ENCODE measurements around the gene IGLON5.

Gene IGLON5

GRCh38 chr19:51366389-51367254, 55.2 kb downstream of the IGLON5 start:
- Histone ChIP-seq H3K9ac (ENCODE audit: low read depth, low read length) (peak overlapping the region; percentile 40; the same call in 1 of the 2 replicates), H3K27me3 (ENCODE audit: control insufficient read depth, insufficient read depth, low read length) (no peaks in the 10 kb centered on the region), H3K9me3 (ENCODE audit: control insufficient read depth, insufficient read depth, low read length) (no peaks in the 10 kb centered on the region), H3K4me1 (ENCODE audit: control insufficient read depth, insufficient read depth, low read length) (peaks cover 21% of the 10 kb centered on the region), H3K27ac (ENCODE audit: low read depth, low read length) (peak overlapping the region; percentile 89), H3K36me3 (ENCODE audit: control insufficient read depth, insufficient read depth, low read length) (no peaks in the 10 kb centered on the region), H3K4me3 (ENCODE audit: low read depth, low read length) (peak overlapping the region; percentile 98)

GRCh38 chr19:51367255-51367564, 55.8 kb downstream of the IGLON5 start:
- peak overlapping the region; percentile 98 for H3K4me3 ChIP-seq (ENCODE audit: low read depth, low read length)
- peaks cover 21% of the 10 kb centered on the region for H3K4me1 ChIP-seq (ENCODE audit: control insufficient read depth, insufficient read depth, low read length)
- no peaks in the 10 kb centered on the region for H3K9me3 ChIP-seq (ENCODE audit: control insufficient read depth, insufficient read depth, low read length)
- H3K36me3 ChIP-seq (ENCODE audit: control insufficient read depth, insufficient read depth, low read length) = no peaks in the 10 kb centered on the region
- H3K27me3 ChIP-seq (ENCODE audit: control insufficient read depth, insufficient read depth, low read length) = no peaks in the 10 kb centered on the region
- H3K9ac ChIP-seq (ENCODE audit: low read depth, low read length) = 0 out of 2 replicates have a peak overlapping the region, but pooled peaks have one; percentile 40
- H3K27ac ChIP-seq (ENCODE audit: low read depth, low read length) = peak overlapping the region; percentile 89

GRCh38 chr19:51367565-51368365, 56.3 kb downstream of the IGLON5 start:
- no peaks in the 10 kb centered on the region for H3K27me3 ChIP-seq (ENCODE audit: control insufficient read depth, insufficient read depth, low read length)
- no peaks in the 10 kb centered on the region for H3K36me3 ChIP-seq (ENCODE audit: control insufficient read depth, insufficient read depth, low read length)
- no peaks in the 10 kb centered on the region for H3K9me3 ChIP-seq (ENCODE audit: control insufficient read depth, insufficient read depth, low read length)
- H3K9ac ChIP-seq (ENCODE audit: low read depth, low read length) = peak overlapping the region; percentile 61
- peak overlapping the region; percentile 98 for H3K4me3 ChIP-seq (ENCODE audit: low read depth, low read length)
- H3K4me1 ChIP-seq (ENCODE audit: control insufficient read depth, insufficient read depth, low read length) = peaks cover 17% of the 10 kb centered on the region
- H3K27ac ChIP-seq (ENCODE audit: low read depth, low read length) = peak overlapping the region; percentile 89

- H3K9ac ChIP-seq (ENCODE audit: low read depth, low read length) = peak within 1 kb of the TSS; percentile 61
- no peaks in the 10 kb centered on the region for H3K9me3 ChIP-seq (ENCODE audit: control insufficient read depth, insufficient read depth, low read length)
- H3K4me1 ChIP-seq (ENCODE audit: control insufficient read depth, insufficient read depth, low read length) = peaks cover 16% of the 10 kb centered on the region
- no peaks in the 10 kb centered on the region for H3K27me3 ChIP-seq (ENCODE audit: control insufficient read depth, insufficient read depth, low read length)
- no peaks in the 10 kb centered on the region for H3K36me3 ChIP-seq (ENCODE audit: control insufficient read depth, insufficient read depth, low read length)
- peak within 1 kb of the TSS; percentile 87 for H3K27ac ChIP-seq (ENCODE audit: low read depth, low read length)
- H3K4me3 ChIP-seq (ENCODE audit: low read depth, low read length) = peak within 1 kb of the TSS; percentile 98
Observed at GRCh38 chr19:51368366-51369282, 57.2 kb downstream of the IGLON5 start, which contains the start of gene CLDND2. Gene CLDND2, minus strand, starts transcription at chr19:51369003. Its CDS starts 426 bp downstream, at chr19:51368577.

GRCh38 chr19:51370230-51370629, 58.8 kb downstream of the IGLON5 start:
- no peak overlapping the region for H3K9ac ChIP-seq (ENCODE audit: low read depth, low read length)
- H3K4me1 ChIP-seq (ENCODE audit: control insufficient read depth, insufficient read depth, low read length) = peaks cover 15% of the 10 kb centered on the region
- H3K4me3 ChIP-seq (ENCODE audit: low read depth, low read length) = no peak overlapping the region
- H3K36me3 ChIP-seq (ENCODE audit: control insufficient read depth, insufficient read depth, low read length) = no peaks in the 10 kb centered on the region
- no peaks in the 10 kb centered on the region for H3K27me3 ChIP-seq (ENCODE audit: control insufficient read depth, insufficient read depth, low read length)
- no peaks in the 10 kb centered on the region for H3K9me3 ChIP-seq (ENCODE audit: control insufficient read depth, insufficient read depth, low read length)
- H3K27ac ChIP-seq (ENCODE audit: low read depth, low read length) = no peak overlapping the region

GRCh38 chr19:51371186-51371690, 59.8 kb downstream of the IGLON5 start:
- Histone ChIP-seq H3K9ac (ENCODE audit: low read depth, low read length) (no peak overlapping the region), H3K27ac (ENCODE audit: low read depth, low read length) (no peak overlapping the region), H3K4me1 (ENCODE audit: control insufficient read depth, insufficient read depth, low read length) (peaks cover 7% of the 10 kb centered on the region; the same call in 1 of the 2 replicates), H3K36me3 (ENCODE audit: control insufficient read depth, insufficient read depth, low read length) (no peaks in the 10 kb centered on the region), H3K4me3 (ENCODE audit: low read depth, low read length) (no peak overlapping the region), H3K9me3 (ENCODE audit: control insufficient read depth, insufficient read depth, low read length) (no peaks in the 10 kb centered on the region), H3K27me3 (ENCODE audit: control insufficient read depth, insufficient read depth, low read length) (no peaks in the 10 kb centered on the region)

GRCh38 chr19:51372021-51372648, 60.7 kb downstream of the IGLON5 start:
- Histone ChIP-seq H3K27ac (ENCODE audit: low read depth, low read length) (no peak overlapping the region), H3K4me3 (ENCODE audit: low read depth, low read length) (no peak overlapping the region), H3K9ac (ENCODE audit: low read depth, low read length) (no peak overlapping the region), H3K9me3 (ENCODE audit: control insufficient read depth, insufficient read depth, low read length) (no peaks in the 10 kb centered on the region), H3K36me3 (ENCODE audit: control insufficient read depth, insufficient read depth, low read length) (no peaks in the 10 kb centered on the region), H3K27me3 (ENCODE audit: control insufficient read depth, insufficient read depth, low read length) (no peaks in the 10 kb centered on the region), H3K4me1 (ENCODE audit: control insufficient read depth, insufficient read depth, low read length) (peaks cover 7% of the 10 kb centered on the region; the same call in 1 of the 2 replicates)

GRCh38 chr19:51372649-51373504, 61.4 kb downstream of the IGLON5 start, which contains the start of gene NKG7:
Gene NKG7, minus strand, starts transcription at chr19:51372654. Its CDS starts 119 bp downstream, at chr19:51372535.
- Histone ChIP-seq H3K27me3 (ENCODE audit: control insufficient read depth, insufficient read depth, low read length) (no peaks in the 10 kb centered on the region), H3K9ac (ENCODE audit: low read depth, low read length) (no peak within 1 kb of the TSS), H3K27ac (ENCODE audit: low read depth, low read length) (no peak within 1 kb of the TSS), H3K36me3 (ENCODE audit: control insufficient read depth, insufficient read depth, low read length) (no peaks in the 10 kb centered on the region), H3K4me1 (ENCODE audit: control insufficient read depth, insufficient read depth, low read length) (peaks cover 7% of the 10 kb centered on the region; the same call in 1 of the 2 replicates), H3K4me3 (ENCODE audit: low read depth, low read length) (no peak within 1 kb of the TSS), H3K9me3 (ENCODE audit: control insufficient read depth, insufficient read depth, low read length) (no peaks in the 10 kb centered on the region)

- H3K27ac ChIP-seq (ENCODE audit: low read depth, low read length) = no peak overlapping the region
Observed at GRCh38 chr19:51375504-51376221, 64.2 kb downstream of the IGLON5 start.

More at GRCh38 chr19:51375504-51376221, 64.2 kb downstream of the IGLON5 start:
- H3K27me3 ChIP-seq (ENCODE audit: control insufficient read depth, insufficient read depth, low read length) = no peaks in the 10 kb centered on the region
- H3K4me1 ChIP-seq (ENCODE audit: control insufficient read depth, insufficient read depth, low read length) = no peaks in the 10 kb centered on the region
- H3K9ac ChIP-seq (ENCODE audit: low read depth, low read length) = no peak overlapping the region
- no peak overlapping the region for H3K4me3 ChIP-seq (ENCODE audit: low read depth, low read length)
- no peaks in the 10 kb centered on the region for H3K36me3 ChIP-seq (ENCODE audit: control insufficient read depth, insufficient read depth, low read length)
- H3K9me3 ChIP-seq (ENCODE audit: control insufficient read depth, insufficient read depth, low read length) = no peaks in the 10 kb centered on the region
